ENCODE data around the gene ABHD5.

- TF ChIP-seq CTCF (conservative IDR thresholded peaks at IDR 0.05) (no peak), ZFX (IDR thresholded peaks at IDR 0.05) (no peak)
Measured at GRCh38 chr3:43771610-43772009, 80.9 kb downstream of the ABHD5 start.

Measured in C4-2B (cell line).